M059J (cell line): Measurements from ENCODE around the gene RAI2. TPM values are rescaled to one million over a fixed set of nuclear protein-coding genes. Genes with fewer than 3 reads are reported as not detected.

Experiments
- DNase-seq: peaks from one replicate; pipeline ENCODE4 v3.0.0-alpha.2; 2012; ENCODE audit warnings: low read depth
- total RNA-seq: library from RNA; depleted of rRNA; stranded (reverse); fragments of >200 nt; shearing (Covaris generic); gene quantifications from 2 replicates; pipeline ENCODE4 v1.2.3, GENCODE V29; 2014; rRNA removed

Gene RAI2
- not detected in 2 replicates for total RNA-seq

- no peak for DNase-seq
Observed at GRCh38 chrX:17860811-17861488, at the start of gene RAI2. Gene RAI2 (minus strand): TSS chrX:17861298. CDS start chrX:17802010, 59,288 bp downstream.

DNA sequence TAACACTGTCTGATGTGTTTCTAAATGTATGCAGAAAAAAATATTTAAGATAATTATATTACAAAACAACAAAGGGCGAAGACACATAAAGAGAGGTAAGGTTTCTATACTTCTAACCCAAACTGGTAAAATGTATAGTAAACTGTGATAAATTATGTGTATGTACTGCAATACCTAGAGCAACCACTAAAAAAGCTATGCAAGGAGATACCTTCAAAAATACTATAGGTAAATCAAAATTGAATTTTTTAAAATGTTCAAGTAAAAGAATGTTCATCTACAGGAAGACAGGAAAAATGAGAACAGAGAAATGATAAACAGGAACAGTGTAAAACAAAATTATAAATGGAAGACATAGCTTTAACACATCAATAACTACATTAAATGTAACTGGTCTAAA, 27.3 kb upstream of the RAI2 start:
- DNase-seq: no peak

GRCh38 chrX:17882680-17883079, 21.6 kb upstream of the RAI2 start:
- DNase-seq: peak; percentile 2

- no peak for DNase-seq
Observed at GRCh38 chrX:17878028-17878670, 17.1 kb upstream of the RAI2 start.

DNA sequence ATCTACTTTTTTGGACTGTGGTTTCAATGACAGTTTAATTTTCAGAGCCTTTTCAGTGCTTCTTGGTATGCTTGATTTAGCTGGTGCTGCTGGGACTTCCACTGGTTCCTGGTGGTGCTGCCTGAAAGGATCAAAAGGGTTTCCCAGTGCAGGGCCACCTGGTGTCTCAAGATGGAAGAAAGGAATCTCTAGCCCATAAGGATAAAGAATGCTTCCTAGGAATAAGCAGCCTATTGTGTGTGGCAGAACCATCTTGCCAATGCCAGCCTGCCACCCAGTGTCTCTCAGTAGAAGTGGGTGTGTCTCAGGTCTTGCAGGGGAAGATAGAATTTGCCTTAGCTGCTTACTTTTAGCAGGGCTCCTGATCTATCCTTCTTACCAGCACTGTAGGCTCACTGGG, 15.0 kb upstream of the RAI2 start:
- no peak for DNase-seq

GRCh38 chrX:17869580-17869979, 8.5 kb upstream of the RAI2 start:
- DNase-seq: no peak

- DNase-seq: no peak
Observed at GRCh38 chrX:17861489-17862011, 452 bp upstream of the RAI2 start.

DNA sequence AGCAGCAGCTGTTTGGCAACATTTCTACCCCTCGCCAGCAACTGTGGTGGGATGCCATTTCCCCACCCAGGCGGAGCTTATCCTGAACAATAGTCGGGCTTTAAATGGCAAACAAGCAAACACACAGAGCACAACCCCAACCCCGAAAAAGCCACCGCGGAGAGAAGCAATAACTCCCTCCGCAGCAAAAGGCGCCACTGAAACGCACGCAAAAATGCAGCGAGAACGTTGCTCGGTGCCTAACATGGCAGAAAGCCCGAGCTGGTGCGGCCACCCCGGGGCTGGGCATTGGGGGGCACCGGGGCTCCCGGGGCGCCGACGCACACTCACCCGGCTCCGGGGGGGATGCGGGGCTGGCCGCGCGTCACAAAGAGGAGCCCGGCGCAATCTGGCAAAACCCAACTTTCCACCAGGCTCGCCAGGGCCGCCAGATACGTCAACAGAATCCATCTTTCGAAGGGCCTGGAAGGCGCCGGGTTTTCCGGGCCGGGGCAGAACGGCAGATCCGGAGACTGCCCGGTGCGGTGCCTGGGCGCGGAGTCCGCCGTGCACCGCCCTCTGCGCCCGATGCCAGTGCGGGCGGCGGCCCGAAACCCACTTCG, 818 bp downstream of the RAI2 start:
- DNase-seq: no peak

- DNase-seq: no peak
Observed at GRCh38 chrX:17859609-17860178, 1.4 kb downstream of the RAI2 start.

DNA sequence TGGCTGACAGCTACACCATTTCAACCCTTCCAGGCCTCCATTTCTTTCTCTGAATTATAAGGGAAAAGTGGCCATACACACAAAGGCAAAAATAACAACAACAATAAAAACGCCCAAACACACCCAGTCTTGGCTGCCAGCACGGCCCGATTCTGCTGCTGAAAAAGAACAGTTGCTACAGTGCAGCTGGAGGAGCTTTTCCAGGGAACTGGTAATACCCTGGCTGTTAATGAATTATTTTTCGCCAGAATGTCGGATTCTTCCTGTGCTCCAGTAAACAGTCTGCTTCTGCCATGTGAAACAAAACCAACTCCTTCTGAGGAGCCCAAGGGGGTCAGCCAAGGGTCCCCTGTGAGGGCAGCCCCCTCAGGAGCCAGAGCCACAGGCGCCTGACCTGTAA, 6.6 kb downstream of the RAI2 start:
- DNase-seq: no peak

DNA sequence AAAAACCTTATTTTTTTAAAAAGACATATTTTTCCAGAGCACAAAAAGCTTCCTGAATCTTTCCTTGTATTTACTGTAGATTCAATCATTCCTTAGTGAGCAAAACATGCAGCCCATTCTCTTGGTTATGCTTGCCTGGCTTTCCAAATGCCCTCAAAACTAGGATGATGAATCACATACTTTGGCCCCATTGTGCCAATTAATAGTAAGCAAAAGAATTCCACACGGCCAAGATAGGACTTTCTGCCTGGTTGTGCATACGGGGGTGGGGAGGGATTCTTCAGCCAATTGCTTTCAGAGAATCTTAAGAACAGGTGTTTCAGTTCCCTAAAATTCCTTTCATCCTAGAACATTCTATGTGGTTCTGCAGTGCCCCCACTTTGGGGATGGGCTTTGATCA, 7.0 kb downstream of the RAI2 start:
- DNase-seq: no peak

DNA sequence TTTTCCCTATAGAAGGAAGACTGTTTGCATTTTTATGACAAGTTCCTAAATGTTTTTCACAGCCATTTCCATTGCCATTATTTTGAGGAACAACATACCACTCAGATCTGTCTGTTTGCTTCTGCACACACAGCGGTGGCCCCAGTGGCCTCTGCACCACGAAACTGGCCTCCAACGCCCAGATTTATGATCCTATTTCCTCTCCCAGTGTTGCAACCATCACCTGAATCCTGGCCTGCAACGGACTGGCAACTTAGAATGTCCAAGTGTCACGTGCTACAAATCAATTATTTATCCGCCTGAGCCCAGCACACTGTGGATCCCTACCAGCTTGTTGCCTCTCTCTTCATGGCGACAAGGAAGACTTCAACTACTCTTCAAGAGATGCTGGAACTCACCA, 9.2 kb downstream of the RAI2 start:
- DNase-seq: no peak

DNA sequence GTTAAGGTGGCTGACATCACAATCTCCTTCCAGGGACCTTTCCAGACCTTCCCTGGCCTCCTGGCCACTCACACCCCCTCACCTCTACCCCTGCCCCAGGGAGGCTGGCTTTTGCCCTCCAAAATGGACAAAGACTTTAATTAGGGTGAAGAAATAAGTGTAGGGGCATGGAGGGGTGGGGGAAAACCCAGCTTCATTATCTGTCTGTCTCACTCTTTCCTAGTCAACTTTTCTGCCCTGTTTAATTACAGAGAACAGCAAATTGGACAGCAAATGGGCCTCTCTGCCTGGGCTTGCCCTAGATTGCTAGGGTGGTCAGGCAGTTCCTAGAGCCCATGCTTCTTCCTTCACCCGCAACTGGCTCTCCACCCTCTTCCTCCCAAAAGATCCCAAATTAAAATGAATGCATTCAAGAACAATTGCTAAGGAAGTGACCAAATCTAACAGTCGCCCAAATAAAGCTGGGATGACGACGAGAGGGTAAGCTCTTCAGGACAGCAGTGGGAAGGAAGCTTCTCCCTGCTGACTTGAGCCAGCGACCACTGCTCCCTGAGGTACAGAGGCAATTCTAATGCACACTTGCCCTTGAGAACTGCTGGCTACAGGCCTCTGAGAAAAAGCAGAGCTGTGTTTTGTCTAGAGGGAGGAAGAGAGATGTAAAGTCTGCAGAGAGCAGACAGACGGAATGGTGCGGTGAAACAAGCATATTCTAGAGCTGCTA, 12.4 kb downstream of the RAI2 start:
- no peak for DNase-seq

GRCh38 chrX:17846045-17846444, 15.1 kb downstream of the RAI2 start:
- DNase-seq: peak; percentile 17

GRCh38 chrX:17844236-17844635, 16.9 kb downstream of the RAI2 start:
- DNase-seq: no peak

GRCh38 chrX:17842769-17843525, 18.2 kb downstream of the RAI2 start:
- DNase-seq: no peak

DNA sequence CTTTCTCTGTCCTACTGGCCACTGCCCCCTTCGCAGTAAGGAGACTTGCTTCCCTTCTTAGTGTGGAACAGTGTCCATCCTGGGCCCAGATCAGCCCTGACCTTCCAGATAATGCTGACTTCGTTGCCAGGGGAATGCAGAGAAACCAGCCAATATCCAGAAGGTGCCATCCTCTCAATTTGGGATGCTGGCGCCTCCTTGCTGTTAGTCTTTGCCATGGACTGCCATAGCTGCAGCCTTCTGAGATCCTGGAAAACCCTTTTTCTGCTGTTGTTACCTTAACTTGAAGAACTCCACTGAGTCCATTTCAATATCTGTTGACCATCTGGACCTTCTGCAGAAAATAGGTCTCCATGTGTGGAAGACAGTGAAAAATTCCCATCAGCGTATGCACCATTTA, 21.8 kb downstream of the RAI2 start:
- no peak for DNase-seq

DNA sequence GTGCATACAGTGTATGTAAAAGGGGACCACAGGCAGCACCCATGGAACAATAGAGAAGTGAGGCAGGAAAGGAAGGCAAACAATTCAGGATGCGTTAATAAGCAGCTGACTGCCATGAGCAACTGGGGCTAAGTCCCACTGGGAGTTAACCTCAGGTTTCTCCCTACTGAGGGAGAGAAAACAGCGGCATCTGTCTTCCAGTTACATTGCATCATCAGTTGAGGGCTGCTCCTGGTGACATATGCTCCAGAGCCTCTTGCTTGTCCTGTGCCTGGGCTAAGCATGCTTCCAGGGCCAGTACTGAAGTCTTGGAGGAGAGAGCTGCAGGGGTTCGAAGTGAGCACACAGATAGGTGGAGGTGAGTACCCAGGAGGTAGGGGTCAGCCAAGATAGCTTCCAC, 24.3 kb downstream of the RAI2 start:
- no peak for DNase-seq

DNA sequence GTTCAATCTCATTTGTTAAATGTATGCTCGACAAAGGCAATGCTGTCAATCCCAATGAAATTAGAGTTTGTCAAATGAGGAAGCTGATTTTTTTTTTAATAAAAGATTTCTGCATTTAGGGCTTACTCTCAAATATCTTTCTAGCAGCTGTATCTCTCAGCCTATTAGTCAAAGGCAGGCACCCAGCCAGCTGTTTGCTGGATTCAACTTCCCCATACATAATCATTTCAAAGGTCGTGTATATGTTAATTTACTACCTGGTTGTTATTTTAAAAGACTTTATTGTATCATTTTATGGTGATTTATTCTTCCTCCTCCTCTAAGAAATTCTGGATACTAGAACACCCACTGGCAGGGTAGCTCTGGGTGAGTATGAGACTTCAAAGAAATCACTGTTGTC, 27.1 kb downstream of the RAI2 start:
- DNase-seq: no peak

DNA sequence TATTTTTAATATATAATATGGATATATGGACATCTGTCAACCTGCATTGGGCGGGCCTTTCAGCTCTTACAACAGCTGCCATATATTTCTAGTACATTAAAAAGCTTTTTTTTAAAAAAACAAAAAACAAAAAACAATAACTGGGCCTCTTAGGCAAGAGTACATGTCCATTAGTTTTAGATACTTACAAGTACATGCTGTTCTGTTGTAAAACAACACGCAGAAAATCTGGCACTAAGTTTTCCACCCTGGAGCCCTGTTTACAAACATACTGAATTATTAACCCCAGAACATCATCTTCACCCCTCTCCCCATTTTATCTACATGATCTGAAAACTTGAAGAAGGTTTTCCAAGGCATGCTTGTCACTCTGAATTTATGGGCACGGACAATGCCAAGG, 29.8 kb downstream of the RAI2 start:
- no peak for DNase-seq

DNA sequence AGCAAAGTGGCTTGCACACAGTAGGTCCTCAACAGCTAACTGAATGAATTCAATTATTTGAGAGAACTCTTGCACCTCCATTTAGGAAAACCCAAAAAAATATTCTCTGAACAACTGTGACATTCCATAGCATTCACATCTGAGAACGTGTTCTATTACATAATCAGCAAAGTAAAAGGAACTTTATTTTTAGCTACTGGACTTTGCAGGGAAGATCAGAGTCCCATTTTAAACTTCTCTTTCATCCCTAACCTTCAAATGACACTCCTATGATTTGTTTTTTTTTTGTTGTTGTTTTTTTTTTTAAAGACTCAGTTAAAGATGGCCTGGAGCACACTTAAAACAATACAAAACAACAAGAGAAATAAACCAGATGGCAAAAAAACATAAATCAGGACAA, 30.9 kb downstream of the RAI2 start:
- DNase-seq: no peak
